Liver (tissue), 9 donors: ENCODE results near the gene PRDM9. TPM values are rescaled to one million over a fixed set of nuclear protein-coding genes. Genes with fewer than 3 reads are reported as not detected.
"Not testable (repeated sequence)": the region's sequence is repeated elsewhere in the genome, so short reads cannot be mapped to it uniquely, and the experiment has no call there.

ENCODE experiments used
- DNase-seq: peaks from one replicate; pipeline ENCODE4 v3.0.0-alpha.2; 2017; ENCODE audit warnings: low spot score
- H3K27ac ChIP-seq, 2 donors: one replicate each; pipeline ENCODE4 v1.7.0; 2013; ENCODE audit warnings: inconsistent platforms in 2 of 2, low read length in 2 of 2, control low read depth in 1 of 2, low read depth in 1 of 2, mild to moderate bottlenecking in 1 of 2
- H3K27me3 ChIP-seq, 4 donors: one replicate each; pipeline versions ENCODE4 v1.6.1 to v1.7.0; 2013; ENCODE audit warnings: low read length in 3 of 4, inconsistent platforms in 1 of 4, mild to moderate bottlenecking in 1 of 4, moderate library complexity in 1 of 4; ENCODE audit not compliant: control insufficient read depth in 4 of 4, insufficient read depth in 4 of 4
- H3K36me3 ChIP-seq, 4 donors: one replicate each; pipeline versions ENCODE4 v1.6.1 to v1.7.0; 2013; ENCODE audit warnings: low read length in 3 of 4, mild to moderate bottlenecking in 3 of 4, low read depth in 1 of 4, moderate library complexity in 1 of 4; ENCODE audit not compliant: control insufficient read depth in 4 of 4, insufficient read depth in 3 of 4
- H3K4me1 ChIP-seq, 4 donors: one replicate each; pipeline versions ENCODE4 v1.6.1 to v1.7.0; 2013; ENCODE audit warnings: low read length in 3 of 4, mild to moderate bottlenecking in 3 of 4, moderate library complexity in 1 of 4; ENCODE audit not compliant: control insufficient read depth in 4 of 4, insufficient read depth in 4 of 4
- H3K4me3 ChIP-seq, 3 donors: one replicate each; pipeline versions ENCODE4 v1.6.1 to v1.7.0; 2013; ENCODE audit warnings: low read length in 3 of 3, control low read depth in 1 of 3, low read depth in 1 of 3, mild to moderate bottlenecking in 1 of 3
- H3K9ac ChIP-seq, 2 donors: one replicate each; pipeline ENCODE4 v1.7.0; 2013; ENCODE audit warnings: low read length in 2 of 2, mild to moderate bottlenecking in 2 of 2, moderate library complexity in 2 of 2, control low read depth in 1 of 2, low read depth in 1 of 2
- H3K9me3 ChIP-seq, 4 donors: one replicate each; pipeline versions ENCODE4 v1.6.1 to v1.7.0; 2013; ENCODE audit warnings: low read length in 3 of 4; ENCODE audit not compliant: control insufficient read depth in 4 of 4
- ATF3 ChIP-seq: IDR thresholded peaks from 2 replicates; pipeline ENCODE4 v1.6.1; 2016; ENCODE audit warnings: antibody characterized with exemption
- CTCF ChIP-seq: fragments of 150-350 bp; IDR thresholded peaks from 2 replicates; pipeline ENCODE4 v1.5.1; 2017; ENCODE audit warnings: improper control_type of control experiment, low read depth, low read length; ENCODE audit not compliant: missing input control
- EGR1 ChIP-seq, 2 donors: IDR thresholded peaks; 2 replicates each; pipeline ENCODE4 v1.6.1; 2016 to 2018; ENCODE audit warnings: antibody characterized with exemption in 2 of 2, low read depth in 2 of 2
- FOXA1 ChIP-seq: IDR thresholded peaks from 2 replicates; pipeline ENCODE4 v1.6.1; 2016; ENCODE audit warnings: antibody characterized with exemption
- FOXA2 ChIP-seq: IDR thresholded peaks from 2 replicates; pipeline ENCODE4 v1.6.1; 2016; ENCODE audit warnings: antibody characterized with exemption
- GABPA ChIP-seq, 2 donors: IDR thresholded peaks in 1 of 2; conservative IDR thresholded peaks in 1 of 2; 2 replicates each; pipeline ENCODE4 v1.6.1; 2016; ENCODE audit warnings: antibody characterized with exemption in 2 of 2, mild to moderate bottlenecking in 1 of 2, moderate library complexity in 1 of 2
- HNF4A ChIP-seq, 2 donors: conservative IDR thresholded peaks; 2 replicates each; pipeline ENCODE4 v1.6.1; 2016; ENCODE audit warnings: antibody characterized with exemption in 2 of 2, mild to moderate bottlenecking in 2 of 2
- HNF4G ChIP-seq: IDR thresholded peaks from 2 replicates; pipeline ENCODE4 v1.6.1; 2016; ENCODE audit warnings: antibody characterized with exemption
- JUND ChIP-seq, 2 donors: IDR thresholded peaks; 2 replicates each; pipeline ENCODE4 v1.6.1; 2016; ENCODE audit warnings: antibody characterized with exemption in 2 of 2
- MAX ChIP-seq: IDR thresholded peaks from 2 replicates; pipeline ENCODE4 v1.6.1; 2016; ENCODE audit warnings: antibody characterized with exemption
- NR2F2 ChIP-seq: IDR thresholded peaks from 2 replicates; pipeline ENCODE4 v1.6.1; 2016; ENCODE audit warnings: antibody characterized with exemption
- RAD21 ChIP-seq, 2 donors: IDR thresholded peaks; 2 replicates each; pipeline ENCODE4 v1.6.1; 2016; ENCODE audit warnings: antibody characterized with exemption in 2 of 2, mild to moderate bottlenecking in 2 of 2
- REST ChIP-seq: IDR thresholded peaks from 2 replicates; pipeline ENCODE4 v1.6.1; 2016; ENCODE audit warnings: antibody characterized with exemption, mild to moderate bottlenecking
- RXRA ChIP-seq, 2 donors: IDR thresholded peaks; 2 replicates each; pipeline ENCODE4 v1.6.1; 2017 to 2018; ENCODE audit warnings: antibody characterized with exemption in 2 of 2, mild to moderate bottlenecking in 1 of 2
- SP1 ChIP-seq: IDR thresholded peaks from 2 replicates; pipeline ENCODE4 v1.6.1; 2018; ENCODE audit warnings: antibody characterized with exemption, mild to moderate bottlenecking
- TAF1 ChIP-seq: conservative IDR thresholded peaks from 2 replicates; pipeline ENCODE4 v1.6.1; 2016; ENCODE audit warnings: antibody characterized with exemption, mild to moderate bottlenecking
- ZBTB33 ChIP-seq: IDR thresholded peaks from 2 replicates; pipeline ENCODE4 v1.6.1; 2016; ENCODE audit warnings: antibody characterized with exemption
- WGBS: extraction: QIAGEN DNeasy Blood & Tissue Kit; methylation state at CpG from one replicate; pipeline ENCODE4 v1.1.7; 2013; 5-methylcytosine and 5-hydroxymethylcytosine counted together
- polyA plus RNA-seq, 2 donors: library from polyadenylated mRNA; stranded (reverse) in 1 of 2; unstranded in 1 of 2; fragments of 200-250 nt in 1 of 2; fragments of >200 nt in 1 of 2; fragmentation: Nextera tagmentation in 1 of 2; extraction: Ambion mirVana in 1 of 2; gene quantifications; one replicate each; pipeline versions ENCODE4 v1.2.1 to v1.2.3, GENCODE V29; 2013 to 2015
- total RNA-seq, 2 donors: library from RNA; depleted of rRNA; stranded (reverse); fragments of >200 nt; gene quantifications; one replicate each; pipeline ENCODE4 v1.2.3, GENCODE V29; 2014
- donor health status: healthy.
- donor health status: healthy.
- donor health status: healthy.
- donor health status: healthy.
- donor health status: healthy.

PRDM9 gene
- total and polyA plus RNA-seq, 4 donors, result not detected

GRCh38 chr5:23525751-23526150, 18.3 kb downstream of the PRDM9 start:
- Histone ChIP-seq H3K9me3 (no peaks in the 10 kb centered on the region), H3K4me3 (no peak overlapping the region), H3K4me1 (no peaks in the 10 kb centered on the region), H3K27ac (no peak overlapping the region), H3K27me3 (no peaks in the 10 kb centered on the region), H3K36me3 (no peaks in the 10 kb centered on the region), H3K9ac (no peak overlapping the region)
- TF ChIP-seq RXRA (IDR thresholded peaks at IDR 0.05) (no peak), HNF4G (no peak), ATF3 (no peak), JUND (IDR thresholded peaks at IDR 0.05) (no peak), SP1 (no peak), CTCF (no peak), HNF4A (conservative IDR thresholded peaks at IDR 0.05) (no peak), FOXA2 (no peak), EGR1 (IDR thresholded peaks at IDR 0.05; ENCODE audit: low read depth in 2 of 2) (no peak), MAX (no peak), FOXA1 (no peak), RAD21 (IDR thresholded peaks at IDR 0.05) (no peak), ZBTB33 (no peak), GABPA (IDR thresholded peaks at IDR 0.05 in 1 of 2, conservative IDR thresholded peaks at IDR 0.05 in 1 of 2) (no peak), TAF1 (no peak), NR2F2 (no peak), REST (no peak)
- no peak for DNase-seq

- H3K36me3 ChIP-seq, H3K9ac ChIP-seq, H3K4me1 ChIP-seq, H3K27me3 ChIP-seq, H3K4me3 ChIP-seq, H3K27ac ChIP-seq, H3K9me3 ChIP-seq, DNase-seq: not testable (repeated sequence)
- WGBS, result 93% methylated on average over 5 of the region's 5 CpGs
These were observed 19.2 kb downstream of the PRDM9 start for GRCh38 chr5:23526616-23527015.

GRCh38 chr5:23527216-23527920, 20.0 kb downstream of the PRDM9 start:
- not testable (repeated sequence) for H3K27ac ChIP-seq, H3K9me3 ChIP-seq, H3K4me3 ChIP-seq, H3K27me3 ChIP-seq, H3K9ac ChIP-seq, DNase-seq, H3K4me1 ChIP-seq, H3K36me3 ChIP-seq
- 95% methylated on average over 15 of the region's 15 CpGs for WGBS
